Activated T-cell treated with anti-CD3 and anti-CD28 coated beads for 4 hours (primary cell): ENCODE results near the gene SLC7A1.

Experiments
- DNase-seq: peaks from one replicate; pipeline ENCODE4 v3.0.0-alpha.2; 2020

SLC7A1 gene

DNA sequence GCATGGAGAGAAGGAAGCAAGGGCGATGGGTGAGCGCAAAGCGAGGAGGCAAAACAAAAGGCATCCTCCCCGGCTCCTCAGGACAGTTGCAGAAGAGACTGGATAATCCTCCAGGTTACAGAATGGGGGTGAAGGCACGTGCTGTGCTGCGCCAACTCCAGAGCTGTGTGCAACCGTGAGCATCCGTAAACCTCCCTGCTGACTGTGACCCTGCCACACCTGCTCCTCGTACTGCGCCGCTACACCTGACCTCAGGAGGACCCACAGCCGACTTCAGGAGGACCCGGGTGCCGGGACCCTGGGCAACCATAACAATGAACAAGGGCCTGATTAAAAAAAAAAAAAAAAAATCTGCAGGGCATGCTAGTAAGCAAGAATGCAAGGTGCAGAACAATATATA lies 68.7 kb downstream of the SLC7A1 start:
- DNase-seq = no peak

DNA sequence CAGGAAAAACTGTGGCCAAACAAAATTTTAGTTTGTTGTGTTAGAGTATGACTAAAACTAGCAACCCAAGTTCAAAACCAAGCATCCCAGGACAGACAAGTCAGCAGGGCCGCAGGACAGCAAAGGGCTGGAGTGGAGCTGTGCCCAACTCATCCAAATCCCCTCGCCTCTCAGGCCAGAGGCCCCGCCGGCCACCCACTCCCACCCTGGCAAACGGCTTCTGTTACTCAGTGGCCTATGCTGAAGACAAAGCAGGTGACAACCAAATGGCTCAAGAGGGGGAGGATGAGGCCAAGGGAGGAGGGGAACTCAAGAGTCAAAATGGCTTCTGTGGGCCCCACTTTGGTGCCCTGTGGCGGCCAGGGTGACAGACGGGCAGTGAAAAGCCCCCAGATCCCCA lies 69.7 kb downstream of the SLC7A1 start:
- DNase-seq = no peak

DNA sequence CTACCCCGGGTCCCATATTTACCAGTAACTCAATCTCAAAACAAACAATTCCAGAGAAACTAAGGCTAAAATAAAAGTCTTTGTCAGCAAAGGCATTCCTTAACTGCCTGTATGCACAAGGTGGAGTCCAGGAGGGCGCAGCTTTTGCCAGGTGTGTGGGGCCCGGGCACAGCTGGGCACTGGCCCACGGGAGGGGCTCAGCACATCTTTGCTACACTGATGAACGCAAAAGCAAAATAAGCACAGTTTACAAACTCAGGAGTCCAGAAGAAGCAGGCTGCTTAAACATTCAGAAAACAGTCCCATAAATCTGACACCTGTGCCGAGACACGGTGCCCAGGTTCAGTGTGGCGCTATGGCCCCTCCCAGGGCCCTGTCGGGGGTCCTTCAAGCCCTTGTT lies 70.8 kb downstream of the SLC7A1 start:
- no peak for DNase-seq

- no peak for DNase-seq
Observed at GRCh38 chr13:29524176-29524575, 71.3 kb downstream of the SLC7A1 start.

DNA sequence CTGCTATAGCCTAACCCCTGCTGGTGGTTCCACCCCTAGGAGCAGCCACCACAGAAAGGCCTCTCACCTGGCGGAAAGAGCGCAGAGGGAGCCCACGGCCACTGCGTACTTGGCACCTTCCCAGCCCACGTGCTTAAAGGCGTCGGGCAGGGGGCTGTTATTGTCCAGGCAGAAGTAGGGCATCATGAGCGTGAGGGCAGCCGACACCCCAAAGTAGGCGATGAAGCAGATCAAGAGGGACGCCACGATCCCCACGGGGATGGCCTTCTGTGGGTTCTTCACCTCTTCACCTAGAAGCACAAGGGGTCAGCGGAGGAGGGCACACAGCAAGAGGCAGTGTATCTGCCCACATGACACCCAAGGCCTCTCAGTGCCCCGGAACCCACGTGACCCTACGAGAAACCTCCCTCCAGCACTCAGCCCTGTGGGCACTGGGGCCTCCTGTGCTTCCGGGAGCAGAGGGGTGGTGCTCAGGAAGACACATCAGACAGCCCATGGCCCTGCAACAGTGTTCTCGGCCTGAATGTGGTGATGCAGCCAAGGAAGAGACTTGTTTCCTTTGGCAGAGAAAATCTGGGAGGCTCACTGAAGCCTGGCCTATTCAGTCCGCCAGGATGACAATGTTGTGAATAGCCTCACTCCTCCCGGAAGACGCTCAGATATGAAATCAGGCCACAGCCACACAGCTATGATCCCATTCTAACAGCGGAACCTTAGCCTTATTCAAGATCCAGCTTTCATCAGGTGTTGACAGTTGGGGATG lies 72.1 kb downstream of the SLC7A1 start:
- no peak for DNase-seq

DNA sequence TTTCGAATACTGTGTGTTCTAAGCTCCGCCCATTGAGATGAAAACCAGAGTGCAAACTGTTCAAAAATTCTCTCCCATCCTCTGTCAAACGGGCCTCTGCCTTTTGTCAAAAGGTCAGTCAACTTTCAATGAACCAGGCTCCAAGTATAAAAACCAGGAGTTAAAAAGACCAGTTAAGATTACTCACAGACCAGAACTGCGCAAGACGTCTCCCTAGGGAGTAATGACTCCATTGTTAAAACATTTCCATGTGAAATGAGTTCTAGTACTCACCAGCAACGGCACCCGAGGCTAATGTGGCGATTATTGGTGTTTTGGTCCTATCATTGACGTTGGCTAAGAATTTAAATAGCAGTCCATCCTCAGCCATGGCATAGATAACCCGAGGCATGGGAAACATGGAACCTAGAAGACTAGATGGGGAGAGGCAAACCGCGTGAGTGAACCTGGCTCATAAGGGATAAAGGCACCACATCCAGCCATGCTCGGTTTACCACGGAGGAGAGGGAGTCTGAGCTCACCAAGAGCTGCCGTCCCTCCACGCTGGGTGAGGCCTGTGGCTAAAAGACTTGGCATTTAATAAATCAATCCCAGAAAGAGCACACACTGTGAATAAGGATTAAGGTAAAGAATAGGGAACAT lies 73.3 kb downstream of the SLC7A1 start:
- no peak for DNase-seq

GRCh38 chr13:29521336-29521735 lies 74.2 kb downstream of the SLC7A1 start:
- DNase-seq = no peak

GRCh38 chr13:29520671-29521070 lies 74.8 kb downstream of the SLC7A1 start:
- DNase-seq = no peak

GRCh38 chr13:29519921-29520320 lies 75.6 kb downstream of the SLC7A1 start:
- no peak for DNase-seq

DNA sequence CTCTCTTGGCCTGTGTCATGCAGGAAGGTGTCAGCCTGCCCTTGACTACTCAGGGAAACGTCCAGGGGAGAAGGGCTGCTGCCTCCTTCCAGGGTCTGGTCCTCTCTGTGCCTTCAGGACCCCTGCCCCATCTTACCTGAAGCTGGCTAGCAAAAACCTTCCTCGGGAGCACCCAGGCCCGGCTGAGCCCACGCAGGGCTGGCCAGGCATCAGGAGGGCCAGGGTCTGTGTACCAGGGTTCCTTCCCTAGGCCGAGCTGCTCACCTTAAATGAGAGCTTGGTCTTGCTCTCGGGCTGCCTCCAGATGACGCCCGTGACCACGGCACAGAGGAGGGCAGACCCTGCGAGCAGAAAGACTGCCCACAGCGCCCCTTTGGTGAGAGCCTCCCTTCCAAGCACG lies 78.6 kb downstream of the SLC7A1 start:
- DNase-seq = no peak

DNA sequence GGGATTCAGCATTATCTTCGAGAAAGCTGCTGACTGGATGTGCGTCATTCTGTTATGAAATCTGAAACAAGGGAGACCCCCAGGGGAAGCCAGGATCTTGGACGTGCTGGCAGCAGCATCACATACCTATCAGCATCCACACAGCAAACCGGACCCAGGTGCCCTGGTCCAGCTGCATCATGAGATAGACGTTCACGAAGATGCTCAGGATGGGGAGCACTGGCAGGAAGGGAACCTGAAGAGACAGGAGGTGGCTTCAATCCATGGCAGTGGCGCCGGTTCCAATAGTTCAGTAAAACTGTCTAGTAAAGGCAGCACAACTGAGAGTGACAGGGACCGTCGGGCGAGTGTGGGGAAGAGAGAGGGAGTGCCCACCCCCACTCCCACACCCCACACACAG lies 79.5 kb downstream of the SLC7A1 start:
- no peak for DNase-seq

DNA sequence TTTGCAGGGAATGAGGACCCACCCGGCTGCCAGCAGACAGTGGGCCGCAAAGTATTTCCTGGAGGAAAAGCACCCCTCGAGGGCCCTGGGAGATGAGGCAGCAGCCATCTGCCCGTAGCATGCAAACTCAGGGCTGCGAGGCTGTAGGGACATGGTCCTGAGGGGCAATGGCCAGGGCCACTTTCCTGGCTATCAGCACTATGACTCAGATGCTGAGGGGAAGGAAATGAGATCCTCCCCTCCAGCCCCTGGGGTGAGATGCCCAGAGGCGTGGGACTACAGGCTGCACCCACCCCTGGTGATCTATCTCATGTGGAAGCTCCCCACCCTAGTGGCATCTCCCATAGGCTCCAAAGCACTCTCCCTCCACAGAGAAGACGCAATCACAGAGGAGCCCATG lies 80.1 kb downstream of the SLC7A1 start:
- no peak for DNase-seq

GRCh38 chr13:29514720-29515310 lies 80.7 kb downstream of the SLC7A1 start:
- DNase-seq = no peak

- no peak for DNase-seq
Observed at GRCh38 chr13:29513981-29514719, 81.3 kb downstream of the SLC7A1 start.

DNA sequence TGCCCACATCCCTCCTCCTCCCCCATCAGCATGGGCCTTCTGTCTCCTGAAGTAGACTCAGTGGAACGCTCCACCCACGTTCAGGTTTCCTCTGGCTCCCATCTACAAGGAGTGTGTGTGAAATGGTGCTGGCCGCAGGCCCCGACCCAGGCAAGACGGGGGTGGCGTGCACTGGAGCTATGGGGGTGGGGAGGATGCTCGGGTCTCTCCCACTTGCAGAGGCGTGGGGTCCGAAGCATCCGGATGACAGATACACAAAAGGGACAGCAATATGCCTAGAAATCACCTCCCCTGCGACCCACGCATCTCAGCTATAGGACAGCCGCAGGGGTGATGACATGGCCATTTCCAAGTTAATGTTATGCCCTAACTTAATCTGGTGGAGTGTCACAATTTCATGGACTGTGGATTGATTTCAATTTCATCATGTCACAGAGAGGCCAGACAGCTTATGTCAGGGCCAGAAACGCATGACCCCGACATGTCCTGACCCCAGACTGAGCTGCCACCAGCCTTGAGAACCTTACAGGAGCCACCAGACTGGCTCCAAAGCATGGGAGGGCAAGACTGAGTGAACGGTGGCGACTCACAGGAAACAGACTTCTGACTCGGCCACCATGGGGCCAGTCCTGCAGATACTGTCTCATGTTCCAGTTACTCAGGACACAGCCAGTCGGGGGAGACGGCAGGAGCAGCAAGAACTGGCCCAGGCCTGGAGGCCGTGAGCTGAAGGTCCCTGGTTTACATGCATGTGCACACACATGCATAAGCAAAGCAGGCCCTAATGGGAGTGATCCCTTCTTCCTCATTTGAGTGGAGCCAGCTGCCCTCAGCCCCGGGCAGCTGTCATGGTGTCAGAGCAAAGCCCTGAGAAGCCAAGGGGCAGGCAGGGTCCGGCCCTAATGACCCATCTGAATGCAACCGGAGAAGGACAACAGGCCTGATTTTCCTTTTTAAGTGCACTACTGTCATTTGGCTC lies 82.2 kb downstream of the SLC7A1 start:
- no peak for DNase-seq

- no peak for DNase-seq
Observed at GRCh38 chr13:29511980-29512379, 83.5 kb downstream of the SLC7A1 start.

GRCh38 chr13:29511106-29511796 lies 84.2 kb downstream of the SLC7A1 start:
- no peak for DNase-seq

- no peak for DNase-seq
Observed at GRCh38 chr13:29510651-29511084, 84.8 kb downstream of the SLC7A1 start.

DNA sequence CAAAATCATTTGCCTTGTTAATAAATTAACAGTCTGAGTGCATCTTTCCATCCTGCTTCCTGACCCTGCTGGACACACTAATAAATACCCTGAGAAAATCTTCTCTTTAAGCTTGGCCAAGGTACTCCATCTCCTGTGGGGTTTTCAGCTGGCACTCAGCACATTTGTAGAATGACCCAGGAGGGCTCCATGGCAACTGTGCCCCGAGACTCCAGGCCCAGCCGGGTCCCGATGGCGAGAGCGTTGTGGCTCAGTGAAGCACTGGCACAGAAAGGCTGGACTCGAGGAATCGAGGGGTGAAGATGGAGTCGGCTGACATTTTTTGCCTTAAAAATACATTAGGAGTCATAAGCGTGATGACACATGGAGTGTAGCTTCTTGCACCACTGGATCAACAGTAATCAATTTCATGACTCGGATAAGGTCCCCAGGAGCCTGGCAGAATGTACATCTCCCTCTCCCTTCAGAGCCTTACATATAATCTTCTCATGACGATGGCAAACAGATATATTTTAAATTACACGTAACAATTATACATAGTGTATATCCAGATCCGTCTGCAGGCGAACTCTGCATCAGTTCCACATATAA lies 85.4 kb downstream of the SLC7A1 start:
- no peak for DNase-seq

DNA sequence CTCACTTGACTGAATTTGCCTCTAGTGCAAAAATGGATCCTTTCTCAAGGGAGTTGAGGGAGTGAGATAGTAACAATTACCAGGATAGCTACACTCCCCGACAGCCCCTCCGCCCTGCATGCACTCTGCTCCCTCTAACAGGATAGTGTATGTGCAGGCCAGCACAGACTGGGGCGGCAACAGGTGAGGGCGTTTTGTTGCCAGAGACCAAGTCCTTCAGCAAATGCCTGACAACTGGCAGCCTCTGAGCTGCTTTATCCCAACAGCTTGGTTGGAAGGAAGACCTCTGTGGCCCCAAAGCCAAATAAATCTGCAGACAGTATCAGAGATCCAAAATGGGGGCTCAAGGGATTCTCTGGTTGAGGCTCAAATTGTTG lies 86.6 kb downstream of the SLC7A1 start:
- DNase-seq = no peak

DNA sequence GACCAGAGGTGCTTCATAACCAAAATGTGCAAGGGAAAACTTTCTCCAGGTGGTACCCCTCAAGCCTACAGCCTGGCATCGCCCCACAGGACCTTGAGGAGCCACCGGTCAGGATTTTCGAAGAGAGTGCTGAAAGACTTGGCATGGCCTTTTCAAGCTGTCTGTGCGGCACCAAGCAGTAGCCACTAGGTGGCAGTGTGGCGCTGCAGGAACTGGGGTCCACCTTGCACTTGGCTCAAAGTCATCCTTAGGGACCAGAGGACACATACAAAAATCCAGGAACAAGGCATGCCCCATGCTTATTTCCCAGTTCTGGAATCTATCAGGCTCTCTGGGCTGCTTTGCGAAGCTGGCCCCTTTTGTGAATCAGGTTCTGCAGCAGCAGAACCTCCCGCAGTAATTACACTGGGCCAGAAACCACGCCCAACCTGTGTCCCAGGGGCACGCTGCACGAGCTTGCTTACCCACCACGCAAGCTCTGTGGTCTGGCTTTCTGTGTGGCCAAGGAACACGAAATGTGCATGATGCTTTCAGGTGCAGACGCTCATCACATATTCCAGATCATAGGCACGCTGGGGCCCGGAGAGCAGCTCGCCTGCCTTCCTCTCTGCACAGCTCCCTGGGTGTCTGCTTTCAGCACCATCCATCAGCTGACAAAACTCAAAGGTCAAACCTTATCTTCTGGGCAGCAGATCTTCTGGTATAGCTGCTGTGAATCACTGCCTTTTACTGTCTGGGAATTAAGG lies 87.2 kb downstream of the SLC7A1 start:
- DNase-seq = peak; percentile 57
